H1 (cell line): ENCODE data around the gene LBH. TPM values are rescaled to one million over a fixed set of nuclear protein-coding genes. Genes with fewer than 3 reads are reported as not detected.

Experiments
- BRCA1 ChIP-seq: IDR thresholded peaks from 2 replicates; pipeline ENCODE4 v1.6.1; 2012; ENCODE audit warnings: low read depth, low read length, improper control_type of control experiment
- JUND ChIP-seq: IDR thresholded peaks from 2 replicates; pipeline ENCODE4 v1.6.1; 2011; ENCODE audit warnings: mild to moderate bottlenecking, improper control_type of control experiment, low read length
- POLR2A ChIP-seq, 2 experiments: IDR thresholded peaks; 1 replicate in 1 of 2; 2 replicates in 1 of 2; pipeline ENCODE4 v1.6.1; 2011; ENCODE audit warnings: low read depth in 2 of 2, low read length in 2 of 2, mild to moderate bottlenecking in 2 of 2; ENCODE audit errors: control extremely low read depth in 1 of 2
- POU5F1 ChIP-seq: IDR thresholded peaks from 2 replicates; pipeline ENCODE4 v1.6.1; 2011; ENCODE audit warnings: low read depth, mild to moderate bottlenecking, low read length, moderate library complexity
- RAD21 ChIP-seq, 2 experiments: IDR thresholded peaks in 1 of 2; conservative IDR thresholded peaks in 1 of 2; 2 replicates each; pipeline ENCODE4 v1.6.1; 2011; ENCODE audit warnings: low read depth in 2 of 2, low read length in 2 of 2, improper control_type of control experiment in 1 of 2, inconsistent platforms in 1 of 2, mild to moderate bottlenecking in 1 of 2, moderate library complexity in 1 of 2
- polyA plus RNA-seq, 7 experiments: library from polyadenylated mRNA; depleted of rRNA in 3 of 7; stranded (reverse) in 5 of 7; unstranded in 2 of 7; fragments of >200 nt in 5 of 7; fragments of 200-250 nt in 2 of 7; gene quantifications; 1 replicate in 5 of 7; 2 replicates in 1 of 7; 4 replicates in 1 of 7; pipeline versions ENCODE4 v1.2.1 to v1.2.3, GENCODE V29; 2011 to 2013; ENCODE audit warnings: missing spikeins in 2 of 7, mixed read lengths in 2 of 7
- total RNA-seq: library from RNA; stranded (reverse); fragmentation: NEBNext Ultra II Directional; extraction: Animal tissue kit (Norgen Biotek cat#: 25700); gene quantifications from 2 replicates; pipeline ENCODE4 v1.2.1, GENCODE V29; 2021

The LBH gene
- total and polyA plus RNA-seq, 2 of the 8 experiments (the other 6 are each of a cell fraction or from before 2014, with no cell fraction given) = 25.7 to 34.5 TPM

- TF ChIP-seq RAD21 (IDR thresholded peaks at IDR 0.05 in 1 of 2, conservative IDR thresholded peaks at IDR 0.05 in 1 of 2; ENCODE audit: low read depth in 2 of 2, low read length in 2 of 2) (no peak), JUND (no peak), BRCA1 (no peak), POLR2A (IDR thresholded peaks at IDR 0.05; ENCODE audit: control extremely low read depth in 1 of 2, low read depth in 2 of 2, low read length in 2 of 2) (no peak), POU5F1 (no peak)
Measured at GRCh38 chr2:30296496-30296895, 65.2 kb downstream of the LBH start (continued).
